HG02870 (cell line): ENCODE measurements around the gene LDB2.

Experiments used
- ATAC-seq: cut with Tn5 transposase; IDR thresholded peaks from one replicate; pipeline ENCODE4 v1.9.1; 2021; ENCODE audit warnings: mild to moderate bottlenecking, moderate library complexity; ENCODE audit not compliant: unreplicated experiment

Gene LDB2

GRCh38 chr4:16844816-16845586 lies 53.4 kb downstream of the LDB2 start:
- ATAC-seq = no peak

GRCh38 chr4:16843831-16844508 lies 54.5 kb downstream of the LDB2 start:
- ATAC-seq = no peak

- no peak for ATAC-seq
Observed at GRCh38 chr4:16838226-16838875, 60.1 kb downstream of the LDB2 start.

GRCh38 chr4:16837475-16837874 lies 61.0 kb downstream of the LDB2 start:
- ATAC-seq = no peak

- ATAC-seq = no peak
Observed at GRCh38 chr4:16836324-16836723, 62.1 kb downstream of the LDB2 start.

GRCh38 chr4:16835597-16836247 lies 62.7 kb downstream of the LDB2 start:
- no peak for ATAC-seq

- ATAC-seq = no peak
Observed at GRCh38 chr4:16834814-16835213, 63.6 kb downstream of the LDB2 start.

- no peak for ATAC-seq
Observed at GRCh38 chr4:16833722-16834121, 64.7 kb downstream of the LDB2 start.

- no peak for ATAC-seq
Observed at GRCh38 chr4:16830081-16830480, 68.4 kb downstream of the LDB2 start.

- no peak for ATAC-seq
Observed at GRCh38 chr4:16827794-16828724, 70.4 kb downstream of the LDB2 start.

- no peak for ATAC-seq
Observed at GRCh38 chr4:16827045-16827444, 71.4 kb downstream of the LDB2 start.

GRCh38 chr4:16826406-16826910 lies 72.0 kb downstream of the LDB2 start:
- no peak for ATAC-seq

- no peak for ATAC-seq
Observed at GRCh38 chr4:16824278-16824806, 74.1 kb downstream of the LDB2 start.

GRCh38 chr4:16820329-16820728 lies 78.1 kb downstream of the LDB2 start:
- ATAC-seq = no peak

GRCh38 chr4:16819652-16820051 lies 78.8 kb downstream of the LDB2 start:
- no peak for ATAC-seq

GRCh38 chr4:16818005-16818404 lies 80.4 kb downstream of the LDB2 start:
- no peak for ATAC-seq

GRCh38 chr4:16817286-16817685 lies 81.2 kb downstream of the LDB2 start:
- ATAC-seq = no peak

- no peak for ATAC-seq
Observed at GRCh38 chr4:16814361-16814760, 84.1 kb downstream of the LDB2 start.

GRCh38 chr4:16812041-16812440 lies 86.4 kb downstream of the LDB2 start:
- ATAC-seq = no peak

- ATAC-seq = no peak
Observed at GRCh38 chr4:16809943-16810342, 88.5 kb downstream of the LDB2 start.
